22Rv1 (cell line): ENCODE results near the gene GAB2.

Source experiments
- CTCF ChIP-seq: fragments of 450-650 bp; IDR thresholded peaks from 2 replicates; pipeline ENCODE4 v1.5.1; 2017; ENCODE audit warnings: mild to moderate bottlenecking
- ZFX ChIP-seq: fragments of 450-650 bp; IDR thresholded peaks from 2 replicates; pipeline ENCODE4 v1.6.1; 2017; ENCODE audit warnings: antibody characterized with exemption, borderline replicate concordance

GRCh38 chr11:78248191-78248590 is 169.4 kb downstream of the GAB2 start:
- TF ChIP-seq CTCF, result no peak
- no peak for TF ChIP-seq ZFX
